Astrocyte of the spinal cord (primary cell): ENCODE data around the gene ARSK.

ENCODE experiments used
- DNase-seq: peaks from one replicate; pipeline ENCODE4 v3.0.0; 2011; ENCODE audit warnings: low read depth, low spot score
- H3K4me3 ChIP-seq: 2 replicates; pipeline ENCODE4 v1.5.1; 2011; ENCODE audit warnings: low read depth, mild to moderate bottlenecking, low read length, moderate library complexity
- in situ Hi-C: cut with HindIII; loops from 2 replicates; pipeline ENCODE4 v1.10.0; 2017; ENCODE audit warnings: low sequenced_read_pairs
- TF ChIP-seq, protein P1 (sequence below): IDR thresholded peaks from 2 replicates; pipeline ENCODE4 v1.5.1; 2012; ENCODE audit warnings: low read depth, mild to moderate bottlenecking, low read length, inconsistent platforms

Gene ARSK

DNA sequence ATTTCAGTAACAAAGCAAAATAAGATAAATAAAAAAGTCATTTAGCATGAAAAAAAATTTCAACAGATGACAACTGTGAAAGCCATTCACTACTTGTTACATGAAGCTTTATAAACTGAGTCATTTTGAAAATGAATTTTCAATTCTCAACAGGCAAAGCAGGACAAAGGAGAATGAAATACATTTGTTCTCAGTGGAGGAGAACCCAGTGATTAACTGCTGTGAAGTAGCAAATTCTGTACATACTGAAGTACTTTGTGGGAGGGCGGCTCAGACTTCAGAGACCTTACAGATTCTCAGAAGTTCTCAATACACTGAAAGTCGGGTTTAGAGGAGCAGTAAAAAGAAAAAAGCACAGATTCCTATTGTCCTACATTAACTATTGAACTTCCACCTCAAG, 21.8 kb upstream of the ARSK start:
- peak; percentile 38 for DNase-seq
- H3K4me3 ChIP-seq = no peak overlapping the region
- TF ChIP-seq, protein P1, sequence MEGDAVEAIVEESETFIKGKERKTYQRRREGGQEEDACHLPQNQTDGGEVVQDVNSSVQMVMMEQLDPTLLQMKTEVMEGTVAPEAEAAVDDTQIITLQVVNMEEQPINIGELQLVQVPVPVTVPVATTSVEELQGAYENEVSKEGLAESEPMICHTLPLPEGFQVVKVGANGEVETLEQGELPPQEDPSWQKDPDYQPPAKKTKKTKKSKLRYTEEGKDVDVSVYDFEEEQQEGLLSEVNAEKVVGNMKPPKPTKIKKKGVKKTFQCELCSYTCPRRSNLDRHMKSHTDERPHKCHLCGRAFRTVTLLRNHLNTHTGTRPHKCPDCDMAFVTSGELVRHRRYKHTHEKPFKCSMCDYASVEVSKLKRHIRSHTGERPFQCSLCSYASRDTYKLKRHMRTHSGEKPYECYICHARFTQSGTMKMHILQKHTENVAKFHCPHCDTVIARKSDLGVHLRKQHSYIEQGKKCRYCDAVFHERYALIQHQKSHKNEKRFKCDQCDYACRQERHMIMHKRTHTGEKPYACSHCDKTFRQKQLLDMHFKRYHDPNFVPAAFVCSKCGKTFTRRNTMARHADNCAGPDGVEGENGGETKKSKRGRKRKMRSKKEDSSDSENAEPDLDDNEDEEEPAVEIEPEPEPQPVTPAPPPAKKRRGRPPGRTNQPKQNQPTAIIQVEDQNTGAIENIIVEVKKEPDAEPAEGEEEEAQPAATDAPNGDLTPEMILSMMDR = no peak
- in situ Hi-C loops = no loop called here

DNA sequence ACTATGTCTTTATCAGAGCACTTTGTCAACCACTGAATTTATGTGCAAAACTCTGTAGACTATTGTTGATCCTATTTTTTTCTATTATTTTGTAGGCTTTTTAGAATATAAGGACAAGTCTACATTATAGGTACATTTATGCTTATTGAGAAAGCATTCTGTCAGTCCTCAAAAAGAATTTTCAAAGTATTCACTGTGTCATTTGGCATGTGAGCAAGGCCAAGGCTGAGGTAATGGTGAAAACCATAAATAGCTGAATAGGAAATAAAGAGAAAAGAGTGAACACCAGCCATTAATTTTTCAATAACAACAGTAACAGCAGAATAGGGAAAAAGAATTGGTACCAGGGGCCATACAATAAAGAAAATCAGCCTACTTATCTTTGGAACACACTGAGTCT, 21.1 kb upstream of the ARSK start:
- TF ChIP-seq, protein P1 = no peak
- no peak overlapping the region for H3K4me3 ChIP-seq
- in situ Hi-C loops = no loop called here
- peak; percentile 27 for DNase-seq

DNA sequence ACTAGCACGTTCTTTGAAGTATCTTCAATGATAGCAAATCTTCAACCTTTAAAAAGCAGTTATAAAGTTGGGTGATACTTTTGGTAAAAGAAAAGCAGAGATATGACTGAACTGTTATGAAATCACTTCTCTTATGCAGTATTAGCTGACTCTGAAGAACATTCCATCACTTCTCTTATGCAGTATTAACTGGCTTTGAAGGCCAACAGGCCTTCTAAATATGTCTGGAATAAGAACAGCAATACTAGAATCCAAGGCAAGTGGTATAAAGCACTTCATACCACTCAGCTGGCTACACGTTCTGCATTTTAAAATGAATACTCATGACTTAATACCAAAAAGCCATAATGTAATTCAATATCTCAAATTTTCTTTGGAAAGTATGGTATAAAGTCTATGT, 17.4 kb upstream of the ARSK start:
- TF ChIP-seq, protein P1 = no peak
- H3K4me3 ChIP-seq = no peak overlapping the region
- no peak for DNase-seq
- in situ Hi-C loops = no loop called here

DNA sequence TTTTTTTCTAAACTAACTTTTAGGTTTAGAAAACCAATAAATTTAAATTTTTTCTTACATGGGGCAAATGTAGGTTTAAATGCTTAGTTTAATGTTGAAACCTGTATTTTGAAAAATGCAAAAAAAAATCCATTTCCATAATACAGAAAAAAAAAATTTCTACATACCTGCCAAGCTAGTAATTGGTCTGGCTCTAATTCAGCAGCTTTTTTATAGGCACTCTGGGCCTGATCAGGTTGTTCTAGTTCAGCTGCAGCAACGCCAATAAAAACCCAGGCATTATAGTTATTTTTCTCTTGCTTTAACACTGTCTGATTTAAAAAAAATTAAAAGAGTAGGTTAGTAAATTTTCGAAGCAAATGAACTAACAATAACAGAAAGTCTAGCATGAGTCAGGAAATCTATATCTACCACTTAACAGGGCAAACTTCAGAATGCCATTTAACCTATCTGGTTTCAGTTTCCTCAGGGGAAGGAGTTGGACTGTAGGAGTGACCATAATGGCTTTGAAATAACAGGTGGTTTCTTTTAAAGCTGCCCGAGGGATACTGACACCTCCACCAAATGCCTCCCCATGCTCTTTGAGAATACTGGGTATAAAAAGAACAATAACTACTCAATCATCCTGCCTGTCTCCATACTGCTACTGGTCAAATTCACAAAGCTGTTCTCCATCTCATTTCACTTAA, 11.7 kb upstream of the ARSK start:
- in situ Hi-C loops = no loop called here
- TF ChIP-seq, protein P1 = no peak
- no peak overlapping the region for H3K4me3 ChIP-seq
- DNase-seq = no peak

DNA sequence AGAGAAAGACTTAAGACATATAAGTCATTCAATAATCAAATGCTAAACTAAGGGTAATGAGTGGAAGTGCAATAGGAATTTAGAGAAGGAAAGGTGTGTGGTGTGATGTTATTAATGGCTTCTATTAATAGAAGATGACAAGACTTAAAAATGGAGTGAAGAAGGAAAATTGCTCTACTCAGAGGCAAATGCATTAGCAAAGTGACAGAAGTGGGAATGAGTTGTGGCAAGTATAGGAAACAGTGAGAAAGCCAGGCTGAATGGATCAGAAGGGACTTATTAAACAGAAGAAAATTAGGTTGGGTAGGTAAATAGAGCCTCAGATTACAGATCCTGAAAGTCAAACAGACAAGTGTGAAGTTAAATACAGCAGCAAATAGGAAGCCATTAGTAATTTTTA, 5.9 kb upstream of the ARSK start:
- DNase-seq = no peak
- no peak overlapping the region for H3K4me3 ChIP-seq
- in situ Hi-C loops = no loop called here
- TF ChIP-seq, protein P1 = no peak

DNA sequence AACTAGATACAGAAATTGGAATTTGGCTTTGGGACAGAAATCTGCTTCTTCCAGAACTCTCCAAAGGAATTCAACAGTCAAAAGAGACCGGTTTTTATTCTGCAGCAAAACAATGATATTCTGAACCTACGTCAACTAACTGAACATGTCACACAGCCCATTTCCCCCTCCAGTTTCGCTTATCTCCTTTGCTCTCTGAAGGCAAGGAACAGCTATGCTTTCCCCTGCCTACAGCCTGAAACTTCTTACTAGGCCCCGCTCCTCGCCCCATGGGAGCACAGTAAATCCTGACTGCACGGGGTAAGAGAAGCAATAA, 612 bp upstream of the ARSK start:
- H3K4me3 ChIP-seq = peak overlapping the region; percentile 84
- TF ChIP-seq, protein P1 = no peak
- DNase-seq = no peak
- in situ Hi-C loops = no loop called here

DNA sequence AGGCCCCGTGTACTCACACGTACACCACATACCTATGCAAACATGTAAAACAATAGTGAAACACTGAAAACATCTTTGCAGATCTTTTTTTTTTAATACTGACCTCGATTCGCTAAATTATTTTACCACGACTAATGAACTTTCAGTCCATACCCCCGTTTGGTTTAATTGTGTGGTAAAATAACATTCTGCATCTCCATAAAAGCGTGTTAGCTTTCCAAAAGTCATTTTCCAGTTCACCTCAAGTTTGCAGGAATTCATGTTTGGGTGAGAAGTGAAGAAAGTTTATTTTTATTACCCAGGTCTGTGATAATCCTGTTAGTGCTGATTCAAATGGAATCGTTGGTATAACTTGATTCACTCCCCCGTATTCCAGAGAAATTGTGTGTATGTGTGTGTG, 652 bp downstream of the ARSK start:
- in situ Hi-C loops = no loop called here
- no peak for DNase-seq
- peak overlapping the region; percentile 84 for H3K4me3 ChIP-seq
- TF ChIP-seq, protein P1 = no peak
